ENCODE results near the gene ZNF790.
"Not testable (repeated sequence)": the region's sequence is repeated elsewhere in the genome, so short reads cannot be mapped to it uniquely, and the experiment has no call there.

ZNF790 gene

DNA sequence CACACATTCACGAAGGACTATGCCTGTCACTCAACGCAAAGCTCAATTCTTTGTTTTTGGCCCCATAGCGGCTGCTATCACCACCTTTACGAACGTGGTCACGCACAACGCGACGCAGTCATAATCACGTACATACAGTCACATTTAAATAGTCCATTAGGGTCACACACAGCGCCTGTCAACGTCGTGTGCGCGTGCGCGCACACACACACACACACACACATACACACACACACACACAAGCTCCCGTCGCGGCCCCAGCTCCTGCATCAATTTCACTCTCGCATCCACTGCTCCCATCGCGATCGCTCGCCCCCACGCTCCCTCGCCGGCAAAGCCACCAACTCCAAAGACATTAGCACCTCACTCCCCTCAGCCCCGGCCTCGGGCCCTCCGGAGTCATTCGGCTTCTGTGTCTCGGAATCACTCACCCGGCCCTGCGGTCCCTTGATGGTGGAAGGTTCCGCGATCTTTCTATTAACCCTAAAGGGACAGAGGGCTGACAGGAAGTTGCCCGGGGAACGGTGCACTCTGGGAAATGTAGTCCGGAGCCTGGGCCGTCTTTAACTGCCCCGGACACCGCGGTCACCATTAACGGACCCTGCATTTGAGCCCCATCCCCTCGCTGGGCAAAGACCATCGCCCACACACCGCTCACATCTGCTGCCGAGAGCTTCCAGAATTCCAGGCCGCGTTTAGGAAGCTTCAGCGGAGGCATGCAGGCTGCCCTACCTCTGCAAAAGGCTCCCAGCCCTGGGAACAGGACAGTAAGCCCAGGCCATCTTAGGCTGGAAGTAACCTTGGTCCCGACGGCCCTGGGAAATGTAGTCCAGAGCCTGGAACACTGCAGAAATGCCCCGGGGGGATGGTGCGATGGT is at the start of gene ZNF790:
Gene ZNF790 (minus strand): TSS at position 482 of the 878 bp plus-strand sequence. CDS start 12,768 bp downstream, outside the sequence.
- peak; percentile 65 to 74 for DNase-seq (ENCODE audit: low read depth in 2 of 2)

- DNase-seq (ENCODE audit: low read depth in 2 of 2): no peak
These were observed 39.1 kb upstream of the ZNF790 start for GRCh38 chr19:36876993-36877938.

GRCh38 chr19:36851898-36852297 is 13.7 kb upstream of the ZNF790 start:
- no peak for DNase-seq (ENCODE audit: low read depth in 2 of 2)

- DNase-seq (ENCODE audit: low read depth in 2 of 2): peak; percentile 68 to 81
These were observed 12.6 kb upstream of the ZNF790 start, which contains the start of gene ZNF345 for GRCh38 chr19:36850559-36851442. Gene ZNF345 (plus strand): TSS chr19:36850876. CDS start chr19:36876831, 25,955 bp downstream.

- peak; percentile 77 to 85 for DNase-seq (ENCODE audit: low read depth in 2 of 2)
These were observed 11.7 kb upstream of the ZNF790 start for GRCh38 chr19:36849701-36850558.

GRCh38 chr19:36847968-36848367 is 9.8 kb upstream of the ZNF790 start:
- no peak for DNase-seq (ENCODE audit: low read depth in 2 of 2)

- DNase-seq (ENCODE audit: low read depth in 2 of 2): no peak
These were observed 667 bp upstream of the ZNF790 start for GRCh38 chr19:36838784-36839324.

DNA sequence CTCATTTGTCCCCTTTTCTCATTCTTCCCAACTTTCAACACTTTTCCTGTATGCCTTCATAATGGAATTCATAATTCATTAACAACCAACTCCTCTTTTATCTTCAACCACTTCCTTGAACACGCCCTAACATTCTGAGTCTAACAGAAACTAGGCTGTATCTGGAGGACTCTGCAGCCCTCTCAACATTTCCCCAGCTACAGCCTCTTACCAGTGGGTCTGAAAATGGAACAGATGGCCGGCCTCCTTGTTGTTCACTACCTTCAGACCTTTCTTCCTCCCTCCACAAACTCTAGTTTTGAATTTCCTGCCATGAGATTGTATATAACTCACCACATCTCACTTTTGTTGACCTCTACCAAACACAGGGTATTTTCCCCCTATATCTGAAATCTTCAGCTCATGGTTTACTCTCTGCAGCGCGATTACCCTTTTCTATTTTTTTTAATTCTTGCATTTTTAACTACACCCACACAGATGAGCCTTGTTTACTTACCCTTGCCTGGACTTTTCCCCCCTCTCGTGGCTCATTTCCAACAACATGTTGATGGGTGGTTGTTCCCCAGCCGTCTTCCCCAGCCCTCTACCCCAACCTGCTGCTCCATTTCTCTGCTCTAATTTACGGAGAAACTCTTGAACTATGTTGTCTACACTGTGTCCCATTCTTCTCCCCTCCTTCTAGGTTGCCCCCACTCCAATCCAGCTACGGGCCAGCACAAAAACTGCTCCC is 846 bp downstream of the ZNF790 start:
- DNase-seq (ENCODE audit: low read depth in 2 of 2): no peak

- DNase-seq (ENCODE audit: low read depth in 2 of 2): no peak
These were observed 4.8 kb downstream of the ZNF790 start for GRCh38 chr19:36833430-36833829.

DNA sequence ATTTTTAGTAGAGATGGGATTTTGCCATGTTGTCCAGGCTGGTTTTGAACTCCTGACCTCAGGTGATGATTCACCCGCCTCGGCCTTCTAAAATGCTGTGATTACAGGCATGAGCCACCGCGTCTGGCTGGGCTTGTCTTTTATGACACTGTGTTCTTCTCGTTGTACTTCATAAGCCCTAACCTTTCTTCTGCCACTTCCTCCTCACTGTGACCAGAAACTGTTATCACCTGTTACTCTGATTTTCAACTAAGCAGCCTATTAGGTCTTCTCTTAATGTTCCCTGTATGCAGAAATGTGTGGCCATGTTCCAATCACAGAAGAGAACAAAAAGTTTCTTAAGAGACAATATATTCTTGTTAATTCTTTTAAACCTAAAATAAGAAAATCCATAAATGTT is 16.4 kb downstream of the ZNF790 start:
- DNase-seq (ENCODE audit: low read depth in 2 of 2): no peak

GRCh38 chr19:36819130-36819630 is 19.0 kb downstream of the ZNF790 start:
- DNase-seq (ENCODE audit: low read depth in 2 of 2): no peak

DNA sequence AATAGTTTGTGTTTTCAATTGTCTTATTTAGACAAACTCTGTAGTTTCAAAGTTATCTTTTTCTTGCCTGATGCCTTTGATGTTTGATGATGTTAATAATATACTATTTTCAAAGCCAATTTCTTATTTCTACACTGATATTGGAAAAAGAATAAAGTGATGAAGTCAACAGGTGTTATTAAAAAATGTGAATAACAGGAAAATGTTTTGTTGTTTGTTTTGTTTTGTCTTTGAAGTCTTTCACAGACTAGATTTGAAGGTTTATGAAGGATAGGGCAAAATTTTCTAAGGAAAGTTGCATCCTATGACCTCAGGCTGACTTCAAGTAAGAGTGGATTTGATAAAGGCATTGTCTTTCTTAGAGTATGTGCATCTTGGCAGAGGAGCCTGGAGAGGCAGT is 31.2 kb downstream of the ZNF790 start:
- no peak for DNase-seq (ENCODE audit: low read depth in 2 of 2)

DNA sequence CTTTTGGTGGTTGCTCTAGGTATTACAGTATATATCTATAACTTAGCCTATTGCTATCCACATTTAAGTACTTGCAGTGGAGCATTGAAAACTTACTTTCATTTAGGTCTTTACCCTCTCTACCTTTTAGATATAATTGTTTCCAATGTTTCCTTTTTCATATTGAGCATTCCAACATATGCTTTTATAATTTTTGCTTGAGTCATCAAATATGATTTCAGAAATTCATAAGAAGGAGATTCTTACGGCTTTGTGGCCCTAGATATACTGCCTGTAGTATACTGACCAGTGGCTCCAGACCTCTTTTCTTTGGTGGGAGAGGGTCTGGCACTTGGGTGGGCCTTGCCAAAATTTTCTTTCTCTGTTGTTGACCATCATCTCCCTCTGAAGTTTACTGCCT is 32.8 kb downstream of the ZNF790 start:
- no peak for DNase-seq (ENCODE audit: low read depth in 2 of 2)

GRCh38 chr19:36797786-36798108 is 40.4 kb downstream of the ZNF790 start:
- no peak for DNase-seq (ENCODE audit: low read depth in 2 of 2)

DNA sequence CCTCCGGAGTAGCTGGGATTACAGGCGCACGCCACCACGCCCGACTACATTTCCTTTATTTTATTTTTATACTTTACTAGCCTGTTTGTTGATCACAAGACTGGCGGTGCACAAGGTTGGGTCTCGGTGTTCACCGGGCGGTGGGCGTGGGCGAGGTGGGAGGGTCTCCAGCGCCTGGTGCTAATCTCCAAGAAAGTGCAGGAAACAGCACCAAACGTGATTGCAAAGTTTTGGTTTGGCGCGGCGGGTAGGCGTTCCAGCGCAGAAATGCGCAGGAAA is 41.5 kb downstream of the ZNF790 start:
- no peak for DNase-seq (ENCODE audit: low read depth in 2 of 2)

DNA sequence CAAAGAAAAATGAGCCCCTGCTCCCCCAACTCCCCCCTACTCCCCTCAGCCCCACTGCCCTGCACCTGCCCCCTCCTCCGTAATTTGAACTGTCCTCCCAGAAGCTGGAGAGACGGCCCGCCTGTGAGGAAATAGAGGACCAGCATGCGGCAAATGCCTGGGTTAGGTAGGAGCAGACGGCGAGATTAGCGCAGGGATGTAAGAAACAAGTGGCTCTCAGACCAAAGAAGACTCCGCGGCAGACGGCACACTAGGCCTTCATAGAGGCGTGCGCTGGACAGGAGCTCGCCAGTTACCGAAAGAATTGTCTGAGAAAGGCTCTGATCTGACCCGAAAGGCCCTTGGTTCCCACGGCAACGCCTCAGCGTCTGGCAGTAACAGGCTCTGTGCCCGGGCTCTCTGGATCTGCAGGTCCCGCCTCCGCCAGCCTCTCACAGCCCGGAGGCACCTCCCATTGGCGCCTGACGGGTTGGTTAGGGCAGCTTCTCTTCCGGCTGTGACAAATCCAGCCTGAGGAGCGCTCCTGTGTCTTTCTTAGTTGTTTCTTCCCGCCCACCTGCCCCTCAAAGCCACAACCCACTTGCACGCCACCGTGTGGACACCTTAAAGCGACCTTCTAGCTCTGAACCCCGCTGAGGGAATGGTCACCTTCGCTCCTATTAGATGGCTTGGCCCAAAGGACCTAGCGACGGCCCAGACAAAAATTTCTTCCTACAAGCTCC is 46.6 kb downstream of the ZNF790 start:
- not testable (repeated sequence) for DNase-seq (ENCODE audit: low read depth in 2 of 2)

GRCh38 chr19:36775768-36776167 is 62.4 kb downstream of the ZNF790 start:
- DNase-seq (ENCODE audit: low read depth in 2 of 2): no peak

DNA sequence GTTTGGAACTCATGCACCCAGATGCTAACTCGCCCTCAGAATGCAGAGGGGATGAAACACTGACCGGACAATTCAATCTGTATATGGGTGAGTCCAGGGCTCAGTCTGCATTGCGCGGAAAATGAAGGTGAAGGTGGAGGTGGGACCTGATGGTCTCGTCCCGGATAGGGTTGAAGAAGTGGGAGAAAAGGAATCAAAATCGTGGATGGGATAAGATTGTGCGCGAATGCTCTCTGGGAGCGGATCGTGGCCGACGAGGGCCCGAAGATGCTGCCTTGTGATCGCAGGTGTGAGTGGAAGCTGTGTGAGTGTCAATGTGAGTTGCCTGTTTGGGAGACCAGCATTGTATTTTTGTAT is 65.0 kb downstream of the ZNF790 start:
- no peak for DNase-seq (ENCODE audit: low read depth in 2 of 2)

All from stimulated activated CD8-positive, alpha-beta memory T cell treated with anti-CD3 and anti-CD28 coated beads, Interleukin-15, amount 100 ng/mL, for 4 hours (primary cell).